MM.1S (cell line): ENCODE measurements around the gene UPF3A.

Source experiments
- DNase-seq: peaks from one replicate; pipeline ENCODE4 v3.0.0-alpha.2; 2015
- H2AFZ ChIP-seq: fragments of 300-600 bp; sonication (generic); 2 replicates; pipeline ENCODE4 v1.6.0; 2016; ENCODE audit warnings: antibody characterized with exemption, low read length
- H3F3A ChIP-seq: fragments of 300-600 bp; sonication (generic); 2 replicates; pipeline ENCODE4 v1.6.1; 2016; ENCODE audit warnings: mild to moderate bottlenecking, antibody characterized with exemption, low read length, moderate library complexity, mixed read lengths; ENCODE audit not compliant: insufficient read depth
- H3K27ac ChIP-seq: fragments of 300-600 bp; sonication (generic); 2 replicates; pipeline ENCODE4 v1.5.1; 2016; ENCODE audit warnings: mild to moderate bottlenecking, low read length
- H3K27me3 ChIP-seq: fragments of 300-600 bp; sonication (generic); replicated peaks from 2 replicates; pipeline ENCODE4 v1.6.0; 2016; ENCODE audit warnings: low read length; ENCODE audit not compliant: insufficient read depth
- H3K36me3 ChIP-seq: fragments of 300-600 bp; sonication (generic); replicated peaks from 2 replicates; pipeline ENCODE4 v1.6.1; 2016; ENCODE audit warnings: mild to moderate bottlenecking, low read length, mixed read lengths; ENCODE audit not compliant: insufficient read depth
- H3K4me1 ChIP-seq: fragments of 300-600 bp; sonication (generic); 2 replicates; pipeline ENCODE4 v1.6.1; 2016; ENCODE audit warnings: low read length, mixed read lengths
- H3K4me2 ChIP-seq: fragments of 300-600 bp; sonication (generic); 2 replicates; pipeline ENCODE4 v1.6.0; 2016; ENCODE audit warnings: low read depth, low read length
- H3K4me3 ChIP-seq: fragments of 300-600 bp; sonication (generic); 2 replicates; pipeline ENCODE4 v1.5.1; 2016; ENCODE audit warnings: low read length, mixed read lengths
- H3K79me2 ChIP-seq: fragments of 300-600 bp; sonication (generic); 2 replicates; pipeline ENCODE4 v1.6.1; 2016; ENCODE audit warnings: mixed run types, low read length, mixed read lengths
- H3K9ac ChIP-seq: fragments of 300-600 bp; sonication (generic); 2 replicates; pipeline ENCODE4 v1.6.1; 2016; ENCODE audit warnings: low read length, mixed read lengths
- H3K9me2 ChIP-seq: fragments of 300-600 bp; sonication (generic); replicated peaks from 2 replicates; pipeline ENCODE4 v1.6.1; 2016; ENCODE audit warnings: mild to moderate bottlenecking, low read length, mixed read lengths; ENCODE audit not compliant: insufficient read depth
- H3K9me3 ChIP-seq: fragments of 300-600 bp; sonication (generic); replicated peaks from 2 replicates; pipeline ENCODE4 v1.6.1; 2016; ENCODE audit warnings: mild to moderate bottlenecking, low read length, mixed read lengths; ENCODE audit not compliant: insufficient read depth
- H4K20me1 ChIP-seq: fragments of 300-600 bp; sonication (generic); 2 replicates; pipeline ENCODE4 v1.6.1; 2016; ENCODE audit warnings: mild to moderate bottlenecking, low read length, moderate library complexity, mixed read lengths; ENCODE audit not compliant: insufficient read depth
- CTCF ChIP-seq: fragments of 300-600 bp; sonication (generic); IDR thresholded peaks from 2 replicates; pipeline ENCODE4 v1.5.1; 2016; ENCODE audit warnings: antibody characterized with exemption, low read length, mixed read lengths
- EZH2 ChIP-seq: fragments of 300-600 bp; sonication (generic); optimal IDR thresholded peaks from 2 replicates; pipeline ENCODE3; 2017; ENCODE audit warnings: low read depth, mild to moderate bottlenecking, antibody characterized with exemption, low read length, mixed read lengths
- EZH2phosphoT487 ChIP-seq: fragments of 300-600 bp; sonication (generic); IDR thresholded peaks from 2 replicates; pipeline ENCODE4 v1.6.1; 2018; ENCODE audit warnings: antibody characterized with exemption, low read length

Gene UPF3A

GRCh38 chr13:114234645-114235421, 46.6 kb upstream of the UPF3A start, which contains the start of gene CDC16:
TSS of gene CDC16 (plus strand) at chr13:114234897. CDS start at chr13:114235085, 188 bp downstream.
- H3K9me2 ChIP-seq = no peaks in the 10 kb centered on the region
- no peaks in the 10 kb centered on the region for H4K20me1 ChIP-seq
- H3K4me2 ChIP-seq = peak within 1 kb of the TSS; percentile 97
- H3K79me2 ChIP-seq = peaks cover 46% of the 10 kb centered on the region
- H3K4me3 ChIP-seq = peak within 1 kb of the TSS; percentile 96
- DNase-seq = peak; percentile 94
- H3K9me3 ChIP-seq = no peaks in the 10 kb centered on the region
- TF ChIP-seq EZH2phosphoT487 = no peak
- no peak for TF ChIP-seq CTCF
- TF ChIP-seq EZH2 = no peak
- peak within 1 kb of the TSS; percentile 97 for H3K9ac ChIP-seq
- H2AFZ ChIP-seq = peak within 1 kb of the TSS; percentile 93
- H3K36me3 ChIP-seq = peaks cover 12% of the 10 kb centered on the region
- peak within 1 kb of the TSS; percentile 87 for H3K27ac ChIP-seq
- H3K27me3 ChIP-seq = no peaks in the 10 kb centered on the region
- peaks cover 4% of the 10 kb centered on the region; the same call in 1 of the 2 replicates for H3F3A ChIP-seq
- peaks cover 4% of the 10 kb centered on the region; the same call in 1 of the 2 replicates for H3K4me1 ChIP-seq

GRCh38 chr13:114235697-114236096, 45.7 kb upstream of the UPF3A start:
- TF ChIP-seq EZH2 (no peak), CTCF (no peak), EZH2phosphoT487 (no peak)
- H3K4me1 ChIP-seq = peaks cover 4% of the 10 kb centered on the region; the same call in 1 of the 2 replicates
- peak overlapping the region; percentile 96 for H3K4me3 ChIP-seq
- no peak overlapping the region for H2AFZ ChIP-seq
- peak overlapping the region; percentile 97 for H3K9ac ChIP-seq
- no peaks in the 10 kb centered on the region for H3K9me2 ChIP-seq
- peaks cover 47% of the 10 kb centered on the region for H3K79me2 ChIP-seq
- DNase-seq = no peak
- H4K20me1 ChIP-seq = no peaks in the 10 kb centered on the region
- peak overlapping the region; percentile 87; the same call in 1 of the 2 replicates for H3K27ac ChIP-seq
- no peaks in the 10 kb centered on the region for H3K9me3 ChIP-seq
- peak overlapping the region; percentile 97 for H3K4me2 ChIP-seq
- H3K27me3 ChIP-seq = no peaks in the 10 kb centered on the region
- peaks cover 4% of the 10 kb centered on the region; the same call in 1 of the 2 replicates for H3F3A ChIP-seq
- peaks cover 12% of the 10 kb centered on the region for H3K36me3 ChIP-seq

- no peak for DNase-seq
- no peak overlapping the region for H3K27ac ChIP-seq
- H3K36me3 ChIP-seq = peaks cover 12% of the 10 kb centered on the region
- no peaks in the 10 kb centered on the region for H4K20me1 ChIP-seq
- no peaks in the 10 kb centered on the region for H3K9me2 ChIP-seq
- peak overlapping the region; percentile 96 for H3K4me3 ChIP-seq
- H3K9ac ChIP-seq = peak overlapping the region; percentile 97
- H3K27me3 ChIP-seq = no peaks in the 10 kb centered on the region
- no peak for TF ChIP-seq CTCF
- TF ChIP-seq EZH2phosphoT487 = no peak
- no peak for TF ChIP-seq EZH2
- H2AFZ ChIP-seq = no peak overlapping the region
- H3F3A ChIP-seq = peaks cover 4% of the 10 kb centered on the region; the same call in 1 of the 2 replicates
- H3K4me1 ChIP-seq = peaks cover 4% of the 10 kb centered on the region; the same call in 1 of the 2 replicates
- peaks cover 53% of the 10 kb centered on the region for H3K79me2 ChIP-seq
- H3K9me3 ChIP-seq = no peaks in the 10 kb centered on the region
- peak overlapping the region; percentile 97 for H3K4me2 ChIP-seq
Measured at GRCh38 chr13:114236227-114236626, 45.2 kb upstream of the UPF3A start.
